GM23338 (cell line): ENCODE measurements around the gene SLC2A1. TPM values are rescaled to one million over a fixed set of nuclear protein-coding genes. Genes with fewer than 3 reads are reported as not detected.

Experiments used
- ATAC-seq: fragments of 200-7000 bp; cut with Tn5 transposase; 3 replicates; pipeline ENCODE4 v1.9.1; 2020
- DNase-seq: peaks from one replicate; pipeline ENCODE4 v3.0.0-alpha.2; 2015; ENCODE audit warnings: low spot score
- H2AFZ ChIP-seq: fragments of 200-600 bp; sonication (generic); 2 replicates; pipeline ENCODE4 v1.8.0; 2016; ENCODE audit warnings: antibody characterized with exemption, mild to moderate bottlenecking, moderate library complexity
- H3F3A ChIP-seq: fragments of 200-600 bp; sonication (generic); replicated peaks from 2 replicates; pipeline ENCODE4 v1.8.0; 2017; ENCODE audit warnings: antibody characterized with exemption, mixed run types, low read depth
- H3K27ac ChIP-seq: fragments of 200-600 bp; sonication (generic); 2 replicates; pipeline ENCODE4 v1.6.1; 2016; ENCODE audit warnings: low read depth
- H3K27me3 ChIP-seq: fragments of 200-600 bp; sonication (generic); 2 replicates; pipeline ENCODE4 v1.8.0; 2016; ENCODE audit warnings: mild to moderate bottlenecking, mixed run types, moderate library complexity; ENCODE audit not compliant: insufficient read depth
- H3K36me3 ChIP-seq: fragments of 200-600 bp; sonication (generic); 2 replicates; pipeline ENCODE4 v1.8.0; 2016; ENCODE audit warnings: mild to moderate bottlenecking; ENCODE audit not compliant: insufficient read depth
- H3K4me1 ChIP-seq: fragments of 200-600 bp; sonication (generic); 2 replicates; pipeline ENCODE4 v1.8.0; 2016; ENCODE audit warnings: mild to moderate bottlenecking, moderate library complexity; ENCODE audit not compliant: insufficient read depth
- H3K4me2 ChIP-seq: fragments of 200-600 bp; sonication (generic); 2 replicates; pipeline ENCODE4 v1.7.1; 2017; ENCODE audit warnings: mixed run types
- H3K4me3 ChIP-seq: fragments of 200-600 bp; sonication (generic); 2 replicates; pipeline ENCODE4 v1.6.1; 2016; ENCODE audit warnings: mixed run types
- H3K79me2 ChIP-seq: fragments of 200-600 bp; sonication (generic); replicated peaks from 2 replicates; pipeline ENCODE4 v1.8.0; 2017; ENCODE audit warnings: mild to moderate bottlenecking; ENCODE audit not compliant: insufficient read depth
- H3K9me2 ChIP-seq: fragments of 200-600 bp; sonication (generic); 2 replicates; pipeline ENCODE4 v1.8.0; 2017; ENCODE audit not compliant: insufficient read depth
- H4K20me1 ChIP-seq: fragments of 200-600 bp; sonication (generic); replicated peaks from 2 replicates; pipeline ENCODE4 v1.8.0; 2017; ENCODE audit warnings: mild to moderate bottlenecking; ENCODE audit not compliant: insufficient read depth
- H3K27ac Mint-ChIP-seq: 2 replicates; pipeline ENCODE4 v1.8.0; 2020; ENCODE audit warnings: inconsistent platforms, mild to moderate bottlenecking, moderate library complexity, mixed read lengths
- H3K27me3 Mint-ChIP-seq: 3 replicates; pipeline ENCODE4 v1.8.0; 2022; ENCODE audit warnings: low read depth, mild to moderate bottlenecking, moderate library complexity, mixed read lengths, inconsistent platforms; ENCODE audit not compliant: insufficient read depth, poor library complexity
- H3K36me3 Mint-ChIP-seq: 3 replicates; pipeline ENCODE4 v1.8.0; 2021; ENCODE audit warnings: low read depth, mild to moderate bottlenecking, inconsistent platforms, moderate library complexity, mixed read lengths
- H3K4me1 Mint-ChIP-seq: 3 replicates; pipeline ENCODE4 v1.8.0; 2020; ENCODE audit warnings: mild to moderate bottlenecking, inconsistent platforms, mixed read lengths
- H3K4me3 Mint-ChIP-seq: 3 replicates; pipeline ENCODE4 v1.8.0; 2021; ENCODE audit warnings: moderate library complexity, mild to moderate bottlenecking, inconsistent platforms, mixed read lengths
- H3K9me3 Mint-ChIP-seq: 3 replicates; pipeline ENCODE4 v1.8.0; 2020; ENCODE audit warnings: moderate library complexity, mild to moderate bottlenecking, inconsistent platforms, mixed read lengths
- CREB1 ChIP-seq: fragments of 250-450 bp; sonication (Bioruptor Pico); IDR thresholded peaks from 2 replicates; pipeline ENCODE4 v1.5.0; 2020; ENCODE audit warnings: low read depth, mild to moderate bottlenecking, moderate library complexity
- EZH2 ChIP-seq: fragments of 200-600 bp; sonication (generic); IDR thresholded peaks from one replicate; pipeline ENCODE4 v1.8.0; 2017; ENCODE audit warnings: antibody characterized with exemption, mild to moderate bottlenecking, low read depth; ENCODE audit not compliant: unreplicated experiment
- EZH2phosphoT487 ChIP-seq: fragments of 200-600 bp; sonication (generic); IDR thresholded peaks from one replicate; pipeline ENCODE4 v1.8.1; 2018; ENCODE audit warnings: antibody characterized with exemption; ENCODE audit not compliant: unreplicated experiment
- JUNB ChIP-seq: IDR thresholded peaks from one replicate; pipeline ENCODE4 v1.6.1; 2016; ENCODE audit warnings: antibody characterized with exemption; ENCODE audit not compliant: unreplicated experiment
- NANOG ChIP-seq: IDR thresholded peaks from 2 replicates; pipeline ENCODE4 v1.6.1; 2016; ENCODE audit warnings: antibody characterized with exemption, borderline replicate concordance
- POLR2AphosphoS5 ChIP-seq: IDR thresholded peaks from 2 replicates; pipeline ENCODE4 v1.6.1; 2016; ENCODE audit warnings: antibody characterized with exemption, low read depth
- STAT1 ChIP-seq: IDR thresholded peaks from one replicate; pipeline ENCODE4 v1.6.1; 2016; ENCODE audit warnings: antibody characterized with exemption; ENCODE audit not compliant: unreplicated experiment
- ZNF114 ChIP-seq: fragments of 250-450 bp; sonication (Bioruptor Pico); IDR thresholded peaks from 2 replicates; pipeline ENCODE4 v1.5.0; 2020; ENCODE audit warnings: mild to moderate bottlenecking, moderate library complexity
- ZNF331 ChIP-seq: fragments of 250-450 bp; sonication (Bioruptor Pico); IDR thresholded peaks from 2 replicates; pipeline ENCODE4 v1.5.0; 2020; ENCODE audit warnings: low read depth, mild to moderate bottlenecking, moderate library complexity
- polyA plus RNA-seq: library from polyadenylated mRNA; unstranded; fragments of >200 nt; fragmentation: Nextera tagmentation; extraction: Ambion mirVana; gene quantifications from 2 replicates; pipeline ENCODE4 v1.2.1, GENCODE V29; 2016
- total RNA-seq: library from RNA; depleted of rRNA; stranded (reverse); fragments of >200 nt; shearing (Covaris generic); gene quantifications from 2 replicates; pipeline ENCODE4 v1.2.3, GENCODE V29; 2014
- TF ChIP-seq, protein P1 (sequence below): IDR thresholded peaks from 2 replicates; pipeline ENCODE4 v1.6.1; 2016; ENCODE audit warnings: antibody characterized with exemption
- TF ChIP-seq, protein P2 (sequence below), 2 experiments: fragments of 200-600 bp in 1 of 2; sonication (generic) in 1 of 2; conservative IDR thresholded peaks; 2 replicates each; pipeline versions ENCODE4 v1.5.1 to v1.6.1; 2016 to 2017; ENCODE audit warnings: antibody characterized with exemption in 2 of 2, low read depth in 2 of 2, mild to moderate bottlenecking in 2 of 2, moderate library complexity in 1 of 2
- TF ChIP-seq, protein P3 (sequence below): IDR thresholded peaks from one replicate; pipeline ENCODE4 v1.6.1; 2018; ENCODE audit warnings: antibody characterized with exemption; ENCODE audit not compliant: unreplicated experiment

SLC2A1 gene
- total and polyA plus RNA-seq, 2 experiments from 2014 or later, result 66.1 to 305 TPM

DNA sequence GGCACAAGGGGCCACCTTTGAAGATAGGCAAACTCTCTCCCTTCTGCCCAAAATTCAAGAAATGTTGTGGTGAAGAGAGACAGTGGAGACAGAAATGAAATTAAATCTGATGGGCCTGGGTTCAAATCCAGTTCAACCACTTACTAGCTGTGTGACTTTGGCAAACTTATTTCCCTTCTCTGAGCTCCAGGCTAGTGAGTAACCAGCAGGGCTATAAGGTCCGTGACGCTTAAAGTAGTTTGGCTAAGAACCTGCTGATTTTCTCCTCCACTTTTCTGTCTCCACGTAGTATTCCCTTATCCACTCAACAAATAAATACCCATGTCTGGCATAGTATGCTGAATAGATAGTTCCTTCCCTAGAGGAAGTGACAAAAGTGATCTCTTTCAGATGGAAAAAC is 1.9 kb downstream of the SLC2A1 start (continued):
- TF ChIP-seq, protein P1, sequence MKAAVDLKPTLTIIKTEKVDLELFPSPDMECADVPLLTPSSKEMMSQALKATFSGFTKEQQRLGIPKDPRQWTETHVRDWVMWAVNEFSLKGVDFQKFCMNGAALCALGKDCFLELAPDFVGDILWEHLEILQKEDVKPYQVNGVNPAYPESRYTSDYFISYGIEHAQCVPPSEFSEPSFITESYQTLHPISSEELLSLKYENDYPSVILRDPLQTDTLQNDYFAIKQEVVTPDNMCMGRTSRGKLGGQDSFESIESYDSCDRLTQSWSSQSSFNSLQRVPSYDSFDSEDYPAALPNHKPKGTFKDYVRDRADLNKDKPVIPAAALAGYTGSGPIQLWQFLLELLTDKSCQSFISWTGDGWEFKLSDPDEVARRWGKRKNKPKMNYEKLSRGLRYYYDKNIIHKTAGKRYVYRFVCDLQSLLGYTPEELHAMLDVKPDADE, result no peak
- TF ChIP-seq POLR2AphosphoS5 (no peak), ZNF331 (CRISPR knock-in tag) (no peak), NANOG (no peak), ZNF114 (CRISPR knock-in tag) (no peak), EZH2phosphoT487 (no peak), EZH2 (no peak)

DNA sequence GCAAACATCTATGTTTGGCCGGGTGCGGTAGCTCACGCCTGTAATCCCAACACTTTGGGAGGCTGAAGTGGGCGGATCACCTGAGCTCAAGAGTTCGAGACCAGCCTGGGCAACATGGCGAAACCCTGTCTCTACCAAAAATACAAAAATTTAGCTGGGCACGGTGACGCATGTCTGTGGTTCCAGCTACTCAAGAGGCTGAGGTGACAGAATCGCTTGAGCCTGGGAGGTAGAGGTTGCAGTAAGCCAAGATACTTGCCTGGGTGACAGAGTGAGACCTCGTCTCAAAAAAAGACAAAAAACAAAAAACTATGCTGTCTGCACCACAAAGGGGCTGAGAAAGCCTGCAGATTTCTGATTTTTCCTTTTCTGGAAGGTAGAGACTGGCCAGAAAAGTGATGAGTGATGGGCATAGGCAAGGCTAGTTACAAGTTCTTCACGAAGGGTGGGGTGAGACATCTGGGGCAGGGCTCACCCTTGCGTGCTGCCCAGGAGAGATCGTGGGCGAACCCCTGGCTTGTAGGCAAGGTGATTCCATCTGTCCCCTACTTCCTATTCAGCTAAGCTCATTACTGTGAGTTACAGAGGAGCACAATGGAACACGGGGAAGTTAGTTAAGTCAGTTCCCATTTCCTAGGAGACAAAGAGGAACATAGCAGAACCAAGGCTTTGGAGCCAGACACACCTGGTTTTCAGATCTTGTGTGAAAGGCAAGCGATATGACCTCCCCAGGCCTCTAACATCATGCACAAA is 3.2 kb downstream of the SLC2A1 start:
- H3K9me2 ChIP-seq, result no peaks in the 10 kb centered on the region
- Mint-ChIP-seq H3K27ac (no peak overlapping the region), H3K9me3 (no peaks in the 10 kb centered on the region; the same call in 2 of the 3 replicates), H3K27me3 (peaks cover 18% of the 10 kb centered on the region), H3K4me3 (peak overlapping the region; percentile 98), H3K4me1 (peaks cover 59% of the 10 kb centered on the region), H3K36me3 (peaks cover 64% of the 10 kb centered on the region)
- H3K79me2 ChIP-seq, result peaks cover 97% of the 10 kb centered on the region
- peak overlapping the region; percentile 98 for H3K4me3 ChIP-seq
- H3K4me2 ChIP-seq, result peak overlapping the region; percentile 90
- ATAC-seq, result no peak
- no peaks in the 10 kb centered on the region for H3K27me3 ChIP-seq
- H3F3A ChIP-seq, result peaks cover 25% of the 10 kb centered on the region
- no peak for DNase-seq
- H3K4me1 ChIP-seq, result peaks cover 70% of the 10 kb centered on the region
- peaks cover 71% of the 10 kb centered on the region for H4K20me1 ChIP-seq
- H2AFZ ChIP-seq, result no peak overlapping the region
- peaks cover 41% of the 10 kb centered on the region for H3K36me3 ChIP-seq
- peak overlapping the region; percentile 50; the same call in 1 of the 2 replicates for H3K27ac ChIP-seq
- no peak for TF ChIP-seq JUNB
- TF ChIP-seq, protein P2, sequence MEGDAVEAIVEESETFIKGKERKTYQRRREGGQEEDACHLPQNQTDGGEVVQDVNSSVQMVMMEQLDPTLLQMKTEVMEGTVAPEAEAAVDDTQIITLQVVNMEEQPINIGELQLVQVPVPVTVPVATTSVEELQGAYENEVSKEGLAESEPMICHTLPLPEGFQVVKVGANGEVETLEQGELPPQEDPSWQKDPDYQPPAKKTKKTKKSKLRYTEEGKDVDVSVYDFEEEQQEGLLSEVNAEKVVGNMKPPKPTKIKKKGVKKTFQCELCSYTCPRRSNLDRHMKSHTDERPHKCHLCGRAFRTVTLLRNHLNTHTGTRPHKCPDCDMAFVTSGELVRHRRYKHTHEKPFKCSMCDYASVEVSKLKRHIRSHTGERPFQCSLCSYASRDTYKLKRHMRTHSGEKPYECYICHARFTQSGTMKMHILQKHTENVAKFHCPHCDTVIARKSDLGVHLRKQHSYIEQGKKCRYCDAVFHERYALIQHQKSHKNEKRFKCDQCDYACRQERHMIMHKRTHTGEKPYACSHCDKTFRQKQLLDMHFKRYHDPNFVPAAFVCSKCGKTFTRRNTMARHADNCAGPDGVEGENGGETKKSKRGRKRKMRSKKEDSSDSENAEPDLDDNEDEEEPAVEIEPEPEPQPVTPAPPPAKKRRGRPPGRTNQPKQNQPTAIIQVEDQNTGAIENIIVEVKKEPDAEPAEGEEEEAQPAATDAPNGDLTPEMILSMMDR (conservative IDR thresholded peaks at IDR 0.05; ENCODE audit: low read depth in 2 of 2), result no peak
- no peak for TF ChIP-seq EZH2
- TF ChIP-seq NANOG, result no peak
- TF ChIP-seq EZH2phosphoT487, result no peak
- TF ChIP-seq POLR2AphosphoS5, result no peak
- TF ChIP-seq, protein P3, sequence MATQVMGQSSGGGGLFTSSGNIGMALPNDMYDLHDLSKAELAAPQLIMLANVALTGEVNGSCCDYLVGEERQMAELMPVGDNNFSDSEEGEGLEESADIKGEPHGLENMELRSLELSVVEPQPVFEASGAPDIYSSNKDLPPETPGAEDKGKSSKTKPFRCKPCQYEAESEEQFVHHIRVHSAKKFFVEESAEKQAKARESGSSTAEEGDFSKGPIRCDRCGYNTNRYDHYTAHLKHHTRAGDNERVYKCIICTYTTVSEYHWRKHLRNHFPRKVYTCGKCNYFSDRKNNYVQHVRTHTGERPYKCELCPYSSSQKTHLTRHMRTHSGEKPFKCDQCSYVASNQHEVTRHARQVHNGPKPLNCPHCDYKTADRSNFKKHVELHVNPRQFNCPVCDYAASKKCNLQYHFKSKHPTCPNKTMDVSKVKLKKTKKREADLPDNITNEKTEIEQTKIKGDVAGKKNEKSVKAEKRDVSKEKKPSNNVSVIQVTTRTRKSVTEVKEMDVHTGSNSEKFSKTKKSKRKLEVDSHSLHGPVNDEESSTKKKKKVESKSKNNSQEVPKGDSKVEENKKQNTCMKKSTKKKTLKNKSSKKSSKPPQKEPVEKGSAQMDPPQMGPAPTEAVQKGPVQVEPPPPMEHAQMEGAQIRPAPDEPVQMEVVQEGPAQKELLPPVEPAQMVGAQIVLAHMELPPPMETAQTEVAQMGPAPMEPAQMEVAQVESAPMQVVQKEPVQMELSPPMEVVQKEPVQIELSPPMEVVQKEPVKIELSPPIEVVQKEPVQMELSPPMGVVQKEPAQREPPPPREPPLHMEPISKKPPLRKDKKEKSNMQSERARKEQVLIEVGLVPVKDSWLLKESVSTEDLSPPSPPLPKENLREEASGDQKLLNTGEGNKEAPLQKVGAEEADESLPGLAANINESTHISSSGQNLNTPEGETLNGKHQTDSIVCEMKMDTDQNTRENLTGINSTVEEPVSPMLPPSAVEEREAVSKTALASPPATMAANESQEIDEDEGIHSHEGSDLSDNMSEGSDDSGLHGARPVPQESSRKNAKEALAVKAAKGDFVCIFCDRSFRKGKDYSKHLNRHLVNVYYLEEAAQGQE, result no peak
- TF ChIP-seq STAT1, result no peak
- TF ChIP-seq CREB1, result no peak
